NK-92 (cell line): ENCODE results near the gene ADCY10.
A peak's percentile ranks its signal among the peaks of the same experiment; 100 is the strongest.
"Not testable (repeated sequence)": the region's sequence is repeated elsewhere in the genome, so short reads cannot be mapped to it uniquely, and the experiment has no call there.

Experiments used
- DNase-seq: peaks from one replicate; lab custom pipeline; 2025; ENCODE audit not compliant: unreplicated experiment; lab: John Stamatoyannopoulos, UW

The ADCY10 gene, protein sequence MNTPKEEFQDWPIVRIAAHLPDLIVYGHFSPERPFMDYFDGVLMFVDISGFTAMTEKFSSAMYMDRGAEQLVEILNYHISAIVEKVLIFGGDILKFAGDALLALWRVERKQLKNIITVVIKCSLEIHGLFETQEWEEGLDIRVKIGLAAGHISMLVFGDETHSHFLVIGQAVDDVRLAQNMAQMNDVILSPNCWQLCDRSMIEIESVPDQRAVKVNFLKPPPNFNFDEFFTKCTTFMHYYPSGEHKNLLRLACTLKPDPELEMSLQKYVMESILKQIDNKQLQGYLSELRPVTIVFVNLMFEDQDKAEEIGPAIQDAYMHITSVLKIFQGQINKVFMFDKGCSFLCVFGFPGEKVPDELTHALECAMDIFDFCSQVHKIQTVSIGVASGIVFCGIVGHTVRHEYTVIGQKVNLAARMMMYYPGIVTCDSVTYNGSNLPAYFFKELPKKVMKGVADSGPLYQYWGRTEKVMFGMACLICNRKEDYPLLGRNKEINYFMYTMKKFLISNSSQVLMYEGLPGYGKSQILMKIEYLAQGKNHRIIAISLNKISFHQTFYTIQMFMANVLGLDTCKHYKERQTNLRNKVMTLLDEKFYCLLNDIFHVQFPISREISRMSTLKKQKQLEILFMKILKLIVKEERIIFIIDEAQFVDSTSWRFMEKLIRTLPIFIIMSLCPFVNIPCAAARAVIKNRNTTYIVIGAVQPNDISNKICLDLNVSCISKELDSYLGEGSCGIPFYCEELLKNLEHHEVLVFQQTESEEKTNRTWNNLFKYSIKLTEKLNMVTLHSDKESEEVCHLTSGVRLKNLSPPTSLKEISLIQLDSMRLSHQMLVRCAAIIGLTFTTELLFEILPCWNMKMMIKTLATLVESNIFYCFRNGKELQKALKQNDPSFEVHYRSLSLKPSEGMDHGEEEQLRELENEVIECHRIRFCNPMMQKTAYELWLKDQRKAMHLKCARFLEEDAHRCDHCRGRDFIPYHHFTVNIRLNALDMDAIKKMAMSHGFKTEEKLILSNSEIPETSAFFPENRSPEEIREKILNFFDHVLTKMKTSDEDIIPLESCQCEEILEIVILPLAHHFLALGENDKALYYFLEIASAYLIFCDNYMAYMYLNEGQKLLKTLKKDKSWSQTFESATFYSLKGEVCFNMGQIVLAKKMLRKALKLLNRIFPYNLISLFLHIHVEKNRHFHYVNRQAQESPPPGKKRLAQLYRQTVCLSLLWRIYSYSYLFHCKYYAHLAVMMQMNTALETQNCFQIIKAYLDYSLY (N-terminal part only)

DNA sequence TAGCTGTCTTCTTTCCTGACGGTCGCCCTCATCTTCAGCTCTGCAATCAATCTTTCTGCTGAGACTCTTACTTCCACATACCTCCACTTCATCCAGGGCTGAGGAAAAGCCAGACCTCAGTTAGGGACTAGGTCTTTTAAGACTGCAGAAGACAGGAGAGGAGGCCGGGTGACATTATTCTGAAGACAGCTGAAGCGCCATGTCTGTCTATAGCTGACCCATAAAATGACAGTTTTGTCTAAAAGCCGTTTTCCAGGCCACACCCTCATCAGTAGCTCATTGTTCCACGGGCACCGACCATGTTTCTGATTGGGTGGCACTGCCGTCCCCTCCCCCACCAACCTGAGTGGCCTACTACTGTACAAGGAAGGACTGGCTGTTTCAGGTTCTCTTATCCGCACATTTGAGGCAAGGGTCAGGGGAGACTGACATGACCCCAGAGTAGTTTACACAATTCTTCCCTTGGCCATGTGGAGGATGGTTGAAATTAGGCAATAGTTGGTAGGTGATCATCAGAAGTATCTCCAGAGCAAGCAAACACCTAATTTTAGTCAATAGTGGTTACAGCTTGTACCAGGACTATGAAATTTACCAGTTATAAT is at the start of gene ADCY10:
Gene ADCY10, minus strand, starts transcription at position 240 of the 602 bp plus-strand sequence. CDS start 8,994 bp downstream, outside the sequence.
- DNase-seq = no peak

DNA sequence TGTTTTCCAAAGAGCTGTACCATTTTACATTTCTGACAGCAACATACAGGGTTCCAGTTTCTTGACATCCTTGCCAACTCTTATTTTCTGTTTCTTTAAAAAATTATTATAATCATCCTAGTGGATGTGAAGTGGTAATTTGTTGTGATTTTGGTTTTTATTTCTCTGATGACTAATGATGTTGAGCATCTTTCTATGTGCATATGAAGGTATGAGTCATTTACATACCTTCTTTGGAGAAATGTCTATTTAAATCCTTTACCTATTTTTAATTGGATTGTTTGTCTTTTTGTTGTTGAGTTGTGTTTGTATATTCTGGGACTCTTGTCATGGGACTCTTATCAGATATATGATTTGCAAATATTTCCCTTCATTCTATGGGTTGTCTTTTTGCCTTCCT is 43.8 kb upstream of the ADCY10 start:
- DNase-seq = no peak

DNA sequence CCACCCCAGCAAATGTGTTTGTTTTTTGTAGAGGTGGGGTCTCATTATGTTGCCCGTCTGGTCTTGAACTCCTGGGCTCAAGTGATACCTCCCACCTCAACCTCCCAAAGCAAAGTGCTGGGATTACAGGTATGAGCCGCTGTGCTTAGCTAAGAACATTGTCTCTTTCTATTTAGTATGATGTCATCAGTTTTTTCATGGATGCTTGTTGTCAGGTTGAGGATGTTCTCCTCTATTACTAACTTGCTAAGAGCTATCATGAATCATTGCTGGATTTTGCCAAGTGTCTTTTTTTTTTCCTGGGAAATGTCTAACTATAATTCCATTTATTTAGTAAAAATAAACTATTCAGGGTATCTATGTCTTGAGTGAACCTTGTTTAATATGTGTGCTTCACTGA is 42.0 kb upstream of the ADCY10 start:
- DNase-seq = no peak

DNA sequence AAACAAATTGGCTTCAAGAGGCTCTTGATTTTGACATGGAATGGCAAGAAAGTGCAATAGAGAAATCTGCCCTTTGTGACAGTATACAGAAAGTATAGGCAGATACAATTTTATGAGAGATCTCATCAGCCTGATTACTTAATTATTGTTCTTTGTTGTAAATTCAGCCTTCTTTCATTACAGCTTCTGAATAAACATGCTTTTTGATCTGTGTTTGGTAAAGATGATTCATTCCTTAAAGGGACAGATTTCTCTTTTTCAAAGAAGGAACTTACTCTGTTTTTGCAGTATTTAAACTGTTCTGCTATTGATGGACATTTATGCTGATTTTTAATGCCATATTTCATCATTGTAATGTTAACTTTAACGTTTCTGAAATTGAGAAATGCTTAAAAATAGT is 36.6 kb upstream of the ADCY10 start:
- DNase-seq = no peak

DNA sequence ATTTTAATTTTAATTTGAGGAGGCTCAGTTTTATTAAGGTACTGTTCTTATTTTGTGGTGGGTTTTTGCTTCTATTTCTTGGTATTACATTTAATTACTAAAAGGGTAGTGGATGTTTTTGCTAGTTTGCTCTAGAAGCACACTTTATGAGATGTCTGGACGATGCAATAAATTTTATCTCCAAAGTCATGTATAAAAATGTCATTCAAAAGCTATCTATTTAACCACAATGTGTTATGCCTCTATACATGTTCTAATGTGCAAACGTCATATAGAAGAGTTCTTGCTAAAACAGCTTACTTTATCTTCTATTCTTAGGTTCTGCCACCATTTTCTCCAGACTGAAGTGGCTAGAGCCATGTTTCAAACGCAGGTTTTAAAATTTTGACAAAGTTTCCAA is 35.9 kb upstream of the ADCY10 start:
- DNase-seq = no peak

DNA sequence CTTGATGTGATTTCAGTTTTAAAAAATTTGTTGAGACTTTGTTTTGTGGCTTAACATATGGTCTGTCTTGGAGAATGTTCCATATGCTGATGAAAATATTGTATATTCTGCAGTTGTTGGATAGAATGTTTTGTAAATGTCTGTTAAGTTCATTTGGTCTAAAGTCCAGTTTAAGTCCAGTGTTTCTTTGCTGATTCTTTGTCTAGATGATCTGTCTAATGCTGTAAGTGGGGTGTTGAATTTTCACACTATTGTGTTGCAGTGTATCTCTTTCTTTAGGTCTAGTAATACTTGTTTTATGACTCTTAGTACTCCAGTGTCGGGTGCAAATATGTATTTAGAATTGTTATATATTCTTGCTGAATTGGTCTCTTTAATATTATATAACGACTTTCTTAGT is 33.8 kb upstream of the ADCY10 start:
- no peak for DNase-seq

DNA sequence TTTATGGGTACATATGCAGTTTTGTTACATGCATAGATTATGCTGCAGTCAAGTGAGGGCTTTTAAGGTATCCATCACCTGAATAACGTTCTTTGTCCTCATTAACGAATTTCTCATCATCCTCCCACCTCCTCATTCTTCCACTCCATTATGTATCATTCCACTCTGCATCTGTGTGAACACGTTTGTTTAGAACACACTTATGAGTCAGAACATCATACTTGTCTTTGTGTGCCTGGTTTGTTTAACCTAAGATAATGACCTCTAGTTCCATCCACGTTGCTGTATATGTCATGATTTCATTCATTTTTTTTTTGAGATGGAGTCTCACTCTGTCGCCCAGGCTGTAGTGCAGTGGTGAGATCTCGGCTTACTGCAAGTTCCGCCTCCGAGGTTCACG is 29.6 kb upstream of the ADCY10 start:
- DNase-seq = no peak

DNA sequence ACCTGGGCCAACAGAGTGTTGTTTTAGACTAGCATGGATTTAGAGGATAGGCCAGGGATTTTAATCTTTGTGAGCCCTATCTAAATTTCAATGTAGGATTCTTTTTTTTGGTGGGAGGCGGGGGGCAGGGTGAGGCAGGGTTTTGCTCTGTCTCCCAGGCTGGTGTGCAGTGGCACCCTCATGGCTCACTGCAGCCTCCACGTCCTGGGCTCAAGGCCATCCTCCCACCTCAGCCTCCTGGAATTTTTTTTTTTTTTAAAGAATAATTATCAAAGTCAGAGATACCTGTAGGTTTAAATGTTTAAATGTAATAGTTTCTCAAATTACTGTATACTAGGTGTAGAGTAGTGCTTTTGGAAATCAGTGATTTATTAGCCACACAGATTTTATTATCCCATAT is 26.3 kb upstream of the ADCY10 start:
- DNase-seq = no peak

DNA sequence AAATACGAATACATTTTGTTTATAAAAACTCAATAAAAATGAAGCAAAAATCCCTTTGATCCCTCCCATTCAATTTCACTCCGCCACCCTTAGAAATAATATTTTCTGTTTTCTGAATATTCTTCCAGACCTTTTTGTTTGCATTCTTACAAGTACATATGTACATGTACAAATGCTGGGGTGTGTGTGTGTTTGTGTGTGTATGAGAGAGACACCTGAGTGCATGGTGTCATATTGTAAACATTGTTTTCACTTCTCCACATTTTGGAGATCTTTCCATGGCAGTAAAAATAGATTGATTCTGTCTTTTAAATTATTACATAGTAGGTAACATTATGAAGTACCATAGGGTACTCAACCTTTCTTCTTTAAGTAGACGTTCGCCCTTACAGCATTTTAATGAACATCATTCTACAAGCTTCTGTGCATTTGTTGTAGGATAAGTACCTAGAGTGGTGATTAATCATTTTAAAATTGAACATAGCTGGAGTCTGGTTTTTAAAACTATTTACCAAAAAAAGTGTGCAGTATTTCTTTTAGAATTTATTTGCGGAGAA is 24.2 kb upstream of the ADCY10 start:
- DNase-seq = no peak

DNA sequence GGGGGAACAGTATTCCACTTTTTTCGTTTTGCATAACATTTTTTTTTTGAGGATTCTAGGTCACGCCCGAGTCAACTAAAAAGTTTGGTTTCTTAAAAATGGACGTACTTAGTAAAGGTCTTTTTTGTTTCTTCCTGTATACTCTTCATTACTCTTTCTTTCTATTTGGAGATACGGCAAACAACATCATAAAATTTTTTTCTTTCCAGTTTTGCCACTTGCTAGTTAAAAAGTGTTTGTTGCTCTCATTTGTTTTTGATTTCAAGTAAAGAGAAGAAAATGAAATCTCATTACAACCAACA is 23.7 kb upstream of the ADCY10 start:
- no peak for DNase-seq

DNA sequence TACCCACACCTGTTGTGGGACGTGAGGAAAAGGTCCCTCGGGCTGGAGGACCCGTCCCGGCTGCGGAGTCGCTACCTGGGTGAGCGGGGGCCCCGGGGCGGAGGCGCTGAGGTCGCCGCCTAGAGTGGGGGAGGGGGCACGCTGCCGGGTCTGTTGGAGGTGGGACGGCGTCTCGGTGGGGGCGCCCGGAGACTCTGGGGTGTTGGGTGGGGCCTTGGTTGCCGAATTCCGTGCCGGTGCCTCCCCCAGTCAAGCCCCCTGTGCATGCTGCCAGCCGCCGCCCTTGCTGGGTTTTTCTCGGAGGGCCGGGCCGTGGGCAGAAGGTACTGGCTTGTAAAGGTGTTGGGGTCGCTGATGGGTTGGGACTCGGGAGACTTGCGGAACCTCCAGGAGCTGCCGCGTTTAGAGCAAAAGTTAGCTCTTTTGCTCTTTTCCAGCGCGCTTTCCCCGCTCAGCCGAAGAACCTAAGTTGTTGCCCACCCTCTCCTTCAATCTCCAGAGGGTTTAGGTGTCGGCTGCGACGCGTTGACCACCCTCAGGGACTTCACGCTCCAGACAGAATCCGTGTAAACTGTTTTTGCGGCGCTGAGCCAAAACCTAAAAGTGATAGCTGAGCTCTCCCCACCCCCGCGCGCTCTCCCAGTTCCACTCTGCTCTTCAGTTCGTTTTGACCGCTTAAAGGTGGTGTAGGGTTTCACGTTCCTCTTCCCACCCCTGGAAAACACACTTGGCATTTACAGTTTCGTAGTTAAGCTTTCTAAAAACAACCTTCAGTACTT is 23.2 kb upstream of the ADCY10 start, which contains the start of gene MPC2:
Gene MPC2, minus strand, starts transcription at position 143 of the 779 bp plus-strand sequence. CDS start 1,231 bp downstream, outside the sequence.
- DNase-seq = no peak

DNA sequence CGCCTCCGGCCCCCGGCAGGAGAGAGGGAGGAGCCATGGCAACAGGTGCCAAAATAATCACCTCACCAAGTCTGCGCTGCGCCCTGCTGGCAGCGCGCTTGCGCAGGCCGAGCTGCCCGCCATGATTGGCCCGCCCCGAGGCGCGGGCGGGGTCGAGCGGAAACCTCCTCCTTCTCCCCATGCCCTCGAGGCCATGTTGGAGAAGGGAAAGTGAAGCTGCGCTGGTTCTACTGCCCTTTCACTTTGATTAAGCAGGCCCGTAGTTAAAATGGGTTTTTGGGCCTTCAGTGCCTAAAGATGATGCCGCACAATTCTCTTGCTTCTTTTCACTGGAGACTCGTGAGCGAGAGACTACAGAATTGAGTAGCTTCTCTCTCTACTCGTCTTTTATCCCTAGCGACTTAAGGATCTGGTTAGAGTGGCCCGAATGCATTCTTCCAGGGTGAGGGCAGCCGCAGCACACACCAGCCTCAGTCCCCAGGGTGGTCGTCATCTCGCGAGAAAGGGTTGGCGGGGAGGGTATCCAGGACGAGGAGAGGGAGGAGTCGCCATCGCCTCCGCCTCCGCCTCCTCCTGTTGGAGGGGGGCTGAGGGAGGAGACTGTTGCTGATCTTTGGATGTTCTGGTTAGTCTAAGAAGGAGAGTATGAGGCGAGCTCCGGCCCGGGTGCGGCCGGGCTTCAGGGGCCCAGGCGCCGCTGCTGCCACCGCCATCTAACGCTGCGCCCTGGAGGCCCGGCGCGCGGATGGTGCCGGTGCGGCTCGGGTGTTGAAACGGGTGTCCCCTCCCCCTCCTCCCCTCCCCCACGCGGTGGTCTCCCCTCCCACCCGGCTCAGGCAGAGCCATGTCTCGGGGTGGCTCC is 22.4 kb upstream of the ADCY10 start, which contains the start of gene DCAF6:
Gene DCAF6, plus strand, starts transcription at position 616 of the 862 bp plus-strand sequence. Its CDS starts 229 bp downstream, at position 845.
- DNase-seq = peak; percentile 86

DNA sequence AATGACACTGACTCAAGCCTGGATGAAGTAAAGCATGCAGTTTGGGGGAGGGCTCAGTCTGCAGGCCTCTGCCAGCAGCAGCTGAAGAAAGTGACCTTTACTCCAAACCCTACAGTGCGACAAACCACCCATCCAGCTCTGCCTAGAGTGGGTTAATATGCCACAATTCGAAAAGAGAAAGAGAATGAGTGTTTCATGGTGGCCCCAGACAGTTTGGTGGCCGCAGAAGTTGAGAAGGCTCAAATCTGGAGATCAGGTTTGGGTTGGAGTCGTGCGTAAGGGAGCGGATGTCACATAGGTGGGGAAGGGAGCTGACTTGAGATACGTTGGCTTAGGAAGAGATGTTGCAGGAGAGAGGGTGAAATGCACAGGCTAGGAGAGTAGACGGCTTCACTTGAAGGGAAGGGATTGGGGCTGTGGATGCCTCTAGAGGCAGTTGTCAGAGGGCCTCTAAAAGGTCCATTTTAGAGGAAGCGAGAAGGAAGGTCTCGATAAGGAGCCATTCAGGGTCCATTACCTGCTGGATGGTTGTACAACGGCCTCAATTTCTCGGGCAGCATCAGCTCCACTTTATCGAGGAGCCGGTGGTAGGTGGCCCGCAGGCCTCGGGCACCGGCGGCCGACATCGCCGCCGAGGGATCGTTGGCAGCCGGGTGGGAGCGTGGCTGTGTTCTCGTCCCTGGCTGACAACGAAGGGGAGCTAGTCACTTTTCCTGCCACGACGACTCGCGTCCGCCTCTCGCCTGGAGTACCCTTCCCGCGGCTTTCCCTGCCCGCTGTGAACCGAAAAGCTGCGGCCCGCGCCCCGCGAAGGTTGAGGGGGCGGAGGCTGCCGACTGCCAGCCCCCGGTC is 21.5 kb upstream of the ADCY10 start:
- DNase-seq = no peak

DNA sequence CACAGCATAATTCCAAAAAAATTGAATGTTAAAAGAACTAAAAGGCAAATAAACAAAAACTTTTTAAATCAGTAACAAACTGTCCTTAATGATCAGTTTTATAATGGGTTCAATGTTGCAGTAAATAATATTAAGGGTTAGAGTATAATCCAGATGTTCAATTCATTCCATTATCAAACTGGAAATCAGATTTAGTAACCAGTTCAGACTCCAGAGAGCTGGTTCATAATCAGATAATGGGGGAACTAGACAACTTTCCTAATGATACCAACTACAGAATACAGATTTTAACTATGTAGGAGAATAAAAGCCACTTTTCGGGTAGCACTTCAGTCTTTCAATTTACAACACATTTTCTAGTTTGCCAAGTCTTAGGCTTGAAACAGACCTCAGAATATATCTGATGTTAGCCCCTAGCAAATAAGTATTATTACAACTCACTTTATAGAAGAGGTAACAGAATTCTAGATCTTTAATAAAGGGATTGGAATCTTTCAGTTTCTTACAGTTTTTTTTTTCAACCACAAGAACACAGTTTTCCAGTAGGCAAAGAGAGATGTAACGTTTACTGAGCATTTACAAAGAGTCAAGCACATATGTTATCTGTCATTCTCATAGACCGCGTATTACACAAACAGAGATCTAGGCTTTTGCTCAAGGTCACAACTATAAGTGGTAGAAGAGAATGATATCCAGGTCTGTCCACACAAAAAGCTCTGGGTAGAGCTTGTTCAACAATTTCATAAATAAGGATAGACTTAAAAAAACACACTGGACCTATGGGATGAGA is 20.7 kb upstream of the ADCY10 start:
- DNase-seq = no peak

DNA sequence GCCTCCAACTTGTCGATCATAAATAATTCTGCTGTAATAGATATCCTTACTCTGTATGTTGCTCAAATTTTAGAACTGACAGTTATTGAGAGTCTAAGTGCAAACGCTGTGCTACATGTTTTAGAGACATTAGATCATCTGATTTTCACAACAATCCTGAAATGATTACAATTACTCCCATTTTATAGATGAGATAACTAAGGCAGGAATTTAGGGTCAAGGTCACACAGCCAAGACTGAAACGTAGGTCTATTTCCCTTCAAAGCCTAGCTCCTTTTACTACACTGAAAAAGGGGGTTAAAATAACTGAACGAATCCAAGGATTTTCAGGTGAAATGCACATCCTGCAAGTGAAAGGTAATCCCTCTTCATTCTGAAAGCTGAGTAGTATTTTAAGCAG is 19.9 kb upstream of the ADCY10 start:
- DNase-seq = no peak

DNA sequence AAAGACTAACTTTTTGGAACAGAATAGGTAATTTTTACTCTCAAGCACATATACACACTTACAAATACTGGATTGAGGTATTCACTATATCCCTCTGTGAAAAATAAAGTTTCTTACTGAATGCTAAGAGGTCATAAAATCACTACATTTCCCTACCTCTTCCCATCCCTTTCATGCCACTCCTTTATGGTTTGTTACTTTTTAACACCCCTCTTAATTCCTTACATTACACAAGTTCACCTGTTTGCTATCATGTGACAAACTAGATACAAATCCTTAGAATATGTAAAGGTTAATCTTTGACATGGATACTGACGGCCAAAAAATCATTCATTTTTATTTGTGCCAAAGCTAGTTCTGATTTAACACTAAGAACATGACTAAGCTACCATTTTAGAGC is 15.8 kb upstream of the ADCY10 start:
- no peak for DNase-seq

DNA sequence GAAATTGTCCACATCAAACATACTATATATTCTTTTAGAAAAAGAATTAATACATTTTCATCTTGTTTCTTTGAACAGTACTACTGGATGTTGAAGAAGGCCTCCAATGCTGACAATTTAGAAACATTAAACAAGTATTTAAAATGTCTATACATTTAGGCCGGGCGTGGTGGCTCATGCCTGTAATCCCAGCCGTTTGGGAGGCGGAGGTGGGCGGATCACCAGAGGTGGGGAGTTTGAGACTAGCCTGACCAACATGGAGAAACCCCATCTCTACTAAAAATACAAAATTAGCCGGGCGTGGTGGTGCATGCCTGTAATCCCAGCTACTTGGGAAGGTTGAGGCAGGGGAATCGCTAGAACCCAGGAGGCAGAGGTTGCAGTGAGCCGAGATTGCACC is 15.0 kb upstream of the ADCY10 start:
- DNase-seq = not testable (repeated sequence)
